Pancreas (tissue), 10 donors: Measurements from ENCODE around the gene ZNF358. TPM values are rescaled to one million over a fixed set of nuclear protein-coding genes. Genes with fewer than 3 reads are reported as not detected.

Source experiments
- ATAC-seq, 4 donors: fragments of 200-7000 bp; cut with Tn5 transposase; one replicate each; pipeline versions ENCODE4 v1.8.0 to v1.9.1; 2020; ENCODE audit warnings: mild to moderate bottlenecking in 4 of 4, moderate library complexity in 4 of 4
- DNase-seq, 6 donors: peaks; one replicate each; pipeline ENCODE4 v3.0.0-alpha.2; 2020
- FAIRE-seq: peaks from 2 replicates; lab custom pipeline; 2012; peaks lifted over from hg19 to GRCh38; lab: Jason Lieb, UNC
- H3K27ac ChIP-seq, 4 donors: fragments of 200-600 bp; sonication (generic); 1 replicate in 3 of 4; 2 replicates in 1 of 4; pipeline versions ENCODE4 v1.5.0 to v1.8.0; 2020
- H3K27me3 ChIP-seq, 4 donors: fragments of 200-600 bp; one replicate each; pipeline ENCODE4 v1.8.0; 2021
- H3K36me3 ChIP-seq, 3 donors: fragments of 200-600 bp; sonication (generic) in 1 of 3; one replicate each; pipeline versions ENCODE4 v1.5.0 to v1.8.0; 2020 to 2021
- H3K4me1 ChIP-seq, 3 donors: fragments of 200-600 bp; one replicate each; pipeline ENCODE4 v1.8.0; 2021
- H3K4me3 ChIP-seq, 4 donors: fragments of 200-600 bp; sonication (generic) in 2 of 4; one replicate each; pipeline versions ENCODE4 v1.5.0 to v1.8.0; 2020 to 2021
- H3K9me3 ChIP-seq, 4 donors: fragments of 200-600 bp; one replicate each; pipeline ENCODE4 v1.8.0; 2021
- CTCF ChIP-seq, 4 donors: fragments of 200-600 bp; sonication (generic) in 3 of 4; IDR thresholded peaks; one replicate each; pipeline versions ENCODE4 v1.5.0 to v1.8.0; 2021; ENCODE audit warnings: antibody characterized with exemption in 4 of 4
- WGBS, 2 donors: extraction: QIAGEN DNeasy Blood & Tissue Kit; methylation state at CpG; one replicate each; pipeline ENCODE4 v1.1.7; 2013; 5-methylcytosine and 5-hydroxymethylcytosine counted together
- intact Hi-C, 3 donors: fragments of 100-400 bp; cut with DNase I; formaldehyde crosslinking; loops; one replicate each; pipeline versions ENCODE4 v1.11.1 to v1.14.2; 2022
- polyA plus RNA-seq, 2 donors: library from polyadenylated mRNA; stranded (reverse); fragments of 200-250 nt; gene quantifications; one replicate each; pipeline ENCODE4 v1.2.3, GENCODE V29; 2013
- total RNA-seq, 6 donors: library from RNA; stranded (reverse); fragmentation: NEBNext Ultra II Directional in 4 of 6; extraction: Animal tissue kit (Norgen Biotek cat#: 25700) in 4 of 6; gene quantifications; one replicate each; pipeline versions ENCODE4 v1.2.1 to v1.2.4, GENCODE V29; 2021 to 2023
- donor health status: healthy with polysubstance abuse.
- donor health status: DM: no; HTN: no; CAD: no; lungs with moderate emphysema.
- donor health status: DM: no; HTN: no; CAD: no.
- donor health status: control.
- donor health status: control.
- donor health status: Bipolar disorder and iron deficiency.
- donor health status: DM: yes; HTN: yes; CAD: no.
- donor health status: DM: no; HTN: no; CAD: no.
- donor health status: DM: no; HTN: no; CAD: no.
- donor health status: DM: yes; HTN: yes; CAD: no.

Gene ZNF358
- total and polyA plus RNA-seq, 8 donors: 22.6 to 68.8 (median 24.2) TPM

- FAIRE-seq: no peak
Measured at GRCh38 chr19:7509625-7510024, 6.3 kb upstream of the ZNF358 start.

GRCh38 chr19:7512400-7512851, 3.5 kb upstream of the ZNF358 start:
- DNase-seq (no peak), ATAC-seq (no peak), FAIRE-seq (no peak)
- Histone ChIP-seq H3K27ac (no peak overlapping the region), H3K4me1 (peaks cover 0 to 3% (median 0%) of the 10 kb centered on the region in 3 donors), H3K9me3 (no peaks in the 10 kb centered on the region), H3K4me3 (no peak overlapping the region), H3K36me3 (no peaks in the 10 kb centered on the region), H3K27me3 (no peaks in the 10 kb centered on the region)
- intact Hi-C loops: no loop called here
- WGBS, 2 donors: 43 to 50% methylated on average over 6 of the region's 6 CpGs
- TF ChIP-seq CTCF (IDR thresholded peaks at IDR 0.05): no peak

More at GRCh38 chr19:7509625-7510024, 6.3 kb upstream of the ZNF358 start:
- Histone ChIP-seq H3K27ac (no peak overlapping the region), H3K36me3 (no peaks in the 10 kb centered on the region), H3K4me1 (peaks cover 0 to 8% (median 0%) of the 10 kb centered on the region in 3 donors), H3K9me3 (no peaks in the 10 kb centered on the region), H3K27me3 (no peaks in the 10 kb centered on the region), H3K4me3 (no peak overlapping the region)
- 18 to 45% methylated on average over 3 of the region's 3 CpGs for WGBS, 2 donors
- intact Hi-C loops: no loop called here
- TF ChIP-seq CTCF (IDR thresholded peaks at IDR 0.05): no peak
- ATAC-seq (no peak), DNase-seq (no peak)

GRCh38 chr19:7513809-7514642, 1.9 kb upstream of the ZNF358 start:
- Histone ChIP-seq H3K27ac (no peak overlapping the region), H3K4me1 (peaks cover 0 to 3% (median 0%) of the 10 kb centered on the region in 3 donors), H3K36me3 (no peaks in the 10 kb centered on the region), H3K4me3 (no peak overlapping the region), H3K27me3 (no peaks in the 10 kb centered on the region), H3K9me3 (no peaks in the 10 kb centered on the region)
- ATAC-seq: no peak
- FAIRE-seq: no peak
- intact Hi-C loops: no loop called here
- DNase-seq: no peak
- TF ChIP-seq CTCF (IDR thresholded peaks at IDR 0.05): no peak
- WGBS, 2 donors: 73 to 80% methylated on average over 5 of the region's 5 CpGs

GRCh38 chr19:7515110-7515644, 726 bp upstream of the ZNF358 start:
- no peak for ATAC-seq
- intact Hi-C loops: no loop called here
- Histone ChIP-seq H3K27ac (peak overlapping the region in 1 of 4 donors; percentile 39), H3K4me3 (peak overlapping the region in 2 of 4 donors; percentile 12 to 51), H3K4me1 (peaks cover 0 to 3% (median 0%) of the 10 kb centered on the region in 3 donors), H3K9me3 (no peaks in the 10 kb centered on the region), H3K27me3 (no peaks in the 10 kb centered on the region), H3K36me3 (no peaks in the 10 kb centered on the region)
- no peak for FAIRE-seq
- DNase-seq: no peak
- TF ChIP-seq CTCF (IDR thresholded peaks at IDR 0.05): no peak
- 74 to 75% methylated on average over 13 of the region's 13 CpGs for WGBS, 2 donors
